Body of pancreas (tissue), 4 donors: ENCODE results near the gene EYA4.

Experiments
- POLR2A ChIP-seq, 3 donors: fragments of 450-650 bp; IDR thresholded peaks; one replicate each; pipeline ENCODE4 v1.6.1; 2016; ENCODE audit warnings: antibody characterized with exemption in 3 of 3, mild to moderate bottlenecking in 2 of 3
- TF ChIP-seq, protein P1 (sequence below), 7 experiments: fragments of 450-650 bp in 4 of 7; fragments of 200-600 bp in 3 of 7; sonication (generic) in 3 of 7; IDR thresholded peaks; one replicate each; pipeline ENCODE4 v1.5.1; 2016 to 2019; ENCODE audit warnings: antibody characterized with exemption in 7 of 7

DNA sequence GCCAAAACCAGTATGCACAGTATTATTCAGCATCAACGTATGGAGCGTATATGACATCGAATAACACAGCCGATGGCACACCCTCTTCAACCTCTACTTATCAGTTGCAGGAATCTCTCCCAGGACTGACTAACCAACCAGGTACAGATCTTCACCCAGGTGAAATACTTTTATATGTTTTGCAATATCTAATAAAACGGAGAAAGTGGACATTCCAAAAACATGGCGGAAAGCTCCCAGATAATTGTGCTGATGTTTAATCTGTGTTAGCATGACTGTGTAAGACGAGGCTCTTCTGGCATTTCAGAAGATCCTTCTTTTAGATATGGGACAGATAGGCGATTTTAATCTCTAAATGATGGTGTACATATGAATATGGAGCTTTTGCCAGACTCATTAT, 227.4 kb downstream of the EYA4 start:
- no peak for TF ChIP-seq POLR2A (IDR thresholded peaks at IDR 0.05)
- TF ChIP-seq, protein P1, sequence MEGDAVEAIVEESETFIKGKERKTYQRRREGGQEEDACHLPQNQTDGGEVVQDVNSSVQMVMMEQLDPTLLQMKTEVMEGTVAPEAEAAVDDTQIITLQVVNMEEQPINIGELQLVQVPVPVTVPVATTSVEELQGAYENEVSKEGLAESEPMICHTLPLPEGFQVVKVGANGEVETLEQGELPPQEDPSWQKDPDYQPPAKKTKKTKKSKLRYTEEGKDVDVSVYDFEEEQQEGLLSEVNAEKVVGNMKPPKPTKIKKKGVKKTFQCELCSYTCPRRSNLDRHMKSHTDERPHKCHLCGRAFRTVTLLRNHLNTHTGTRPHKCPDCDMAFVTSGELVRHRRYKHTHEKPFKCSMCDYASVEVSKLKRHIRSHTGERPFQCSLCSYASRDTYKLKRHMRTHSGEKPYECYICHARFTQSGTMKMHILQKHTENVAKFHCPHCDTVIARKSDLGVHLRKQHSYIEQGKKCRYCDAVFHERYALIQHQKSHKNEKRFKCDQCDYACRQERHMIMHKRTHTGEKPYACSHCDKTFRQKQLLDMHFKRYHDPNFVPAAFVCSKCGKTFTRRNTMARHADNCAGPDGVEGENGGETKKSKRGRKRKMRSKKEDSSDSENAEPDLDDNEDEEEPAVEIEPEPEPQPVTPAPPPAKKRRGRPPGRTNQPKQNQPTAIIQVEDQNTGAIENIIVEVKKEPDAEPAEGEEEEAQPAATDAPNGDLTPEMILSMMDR (IDR thresholded peaks at IDR 0.05): no peak
